OCI-LY7 (cell line): ENCODE data around the gene SRCIN1. TPM values are rescaled to one million over a fixed set of nuclear protein-coding genes. Genes with fewer than 3 reads are reported as not detected.

Source experiments
- BruUV-seq: library from RNA; stranded (reverse); fragments of 400-500 nt; replicated peaks from 2 replicates; lab custom pipeline; 2021; lab: Mats Ljungman, UMichigan
- CTCF ChIA-PET: fragments of 300-600 bp; sonication (Branson Sonifier 250); formaldehyde crosslinking; loops from one replicate; lab custom pipeline; 2022; ENCODE audit warnings: antibody characterized with exemption; ENCODE audit not compliant: unreplicated experiment; lab: Charles Lee
- POLR2A ChIA-PET: fragments of 300-600 bp; sonication (Branson Sonifier 250); formaldehyde crosslinking; loops from one replicate; lab custom pipeline; 2022; ENCODE audit warnings: antibody characterized with exemption; lab: Charles Lee
- DNase-seq: peaks from one replicate; pipeline ENCODE4 v3.0.0-alpha.2; 2015; ENCODE audit warnings: low spot score
- H2AFZ ChIP-seq: fragments of 200-600 bp; sonication (generic), shearing (Covaris generic); 2 replicates; pipeline ENCODE4 v1.6.1; 2014; ENCODE audit warnings: mild to moderate bottlenecking, antibody characterized with exemption, low read length, moderate library complexity
- H3K27ac ChIP-seq: fragments of 200-600 bp; sonication (generic); 2 replicates; pipeline ENCODE4 v1.5.1; 2014; ENCODE audit warnings: mixed run types, low read depth, mild to moderate bottlenecking, moderate library complexity, low read length, inconsistent platforms; ENCODE audit not compliant: poor library complexity, severe bottlenecking
- H3K36me3 ChIP-seq: fragments of 200-600 bp; sonication (generic); 2 replicates; pipeline ENCODE4 v1.6.1; 2014; ENCODE audit warnings: mild to moderate bottlenecking, antibody characterized with exemption, low read length, moderate library complexity, mixed read lengths; ENCODE audit not compliant: insufficient read depth
- H3K4me1 ChIP-seq: fragments of 200-600 bp; sonication (generic); 2 replicates; pipeline ENCODE4 v1.5.1; 2014; ENCODE audit warnings: mild to moderate bottlenecking, low read length; ENCODE audit not compliant: insufficient read depth, poor library complexity, severe bottlenecking
- H3K4me2 ChIP-seq: fragments of 200-600 bp; sonication (generic); 2 replicates; pipeline ENCODE4 v1.6.1; 2014; ENCODE audit warnings: mild to moderate bottlenecking, low read length
- H3K4me3 ChIP-seq: fragments of 200-600 bp; sonication (generic); 2 replicates; pipeline ENCODE4 v1.5.1; 2014; ENCODE audit warnings: mild to moderate bottlenecking, low read depth, low read length; ENCODE audit not compliant: poor library complexity, severe bottlenecking
- H3K79me2 ChIP-seq: fragments of 200-600 bp; sonication (generic); 2 replicates; pipeline ENCODE4 v1.6.1; 2016; ENCODE audit warnings: low read depth, mild to moderate bottlenecking, low read length, moderate library complexity, mixed read lengths; ENCODE audit not compliant: insufficient read depth
- H3K9me2 ChIP-seq: fragments of 200-600 bp; sonication (generic); 2 replicates; pipeline ENCODE4 v1.6.1; 2016; ENCODE audit warnings: mild to moderate bottlenecking, low read length, mixed read lengths; ENCODE audit not compliant: insufficient read depth
- H3K9me3 ChIP-seq: fragments of 200-600 bp; sonication (generic); 2 replicates; pipeline ENCODE4 v1.6.1; 2014; ENCODE audit warnings: mild to moderate bottlenecking, mixed run types, low read length, mixed read lengths
- H4K20me1 ChIP-seq: fragments of 200-600 bp; sonication (generic); 2 replicates; pipeline ENCODE4 v1.6.1; 2014; ENCODE audit warnings: mild to moderate bottlenecking, antibody characterized with exemption, low read length, moderate library complexity, mixed read lengths; ENCODE audit not compliant: insufficient read depth
- CTCF ChIP-seq: fragments of 200-600 bp; sonication (generic); conservative IDR thresholded peaks from 2 replicates; pipeline ENCODE4 v1.5.1; 2014; ENCODE audit warnings: mild to moderate bottlenecking, antibody characterized with exemption, low read length, moderate library complexity, mixed read lengths
- EZH2phosphoT487 ChIP-seq: fragments of 200-600 bp; sonication (generic); IDR thresholded peaks from 2 replicates; pipeline ENCODE4 v1.6.1; 2018; ENCODE audit warnings: low read depth, borderline replicate concordance, mild to moderate bottlenecking, mixed run types, antibody characterized with exemption, low read length, moderate library complexity, mixed read lengths
- intact Hi-C: fragments of 100-400 bp; cut with micrococcal nuclease; formaldehyde crosslinking; loops from one replicate; pipeline ENCODE4 v1.10.0; 2022; ENCODE audit not compliant: unreplicated experiment
- total RNA-seq, 2 experiments: library from RNA; depleted of rRNA in 1 of 2; stranded (reverse); fragments of >200 nt in 1 of 2; shearing (Covaris generic) in 1 of 2; gene quantifications; 2 replicates each; pipeline ENCODE4 v1.2.3, GENCODE V29; 2014 to 2022

Gene SRCIN1
- total RNA-seq, 2 experiments from 2014 or later = 1.5 to 4.6 TPM

- Histone ChIP-seq H3K79me2 (no peaks in the 10 kb centered on the region), H4K20me1 (no peaks in the 10 kb centered on the region), H3K36me3 (no peaks in the 10 kb centered on the region), H3K9me2 (no peaks in the 10 kb centered on the region), H3K27ac (no peak overlapping the region), H3K4me3 (no peak overlapping the region), H3K9me3 (no peaks in the 10 kb centered on the region), H2AFZ (no peak overlapping the region), H3K4me2 (no peak overlapping the region), H3K4me1 (no peaks in the 10 kb centered on the region)
- ChIA-PET CTCF (interaction anchor here (0.6 kb wide), 1 partner anchor 49 kb away, joined by 3 read pairs; no protein-coding TSS in a partner anchor), POLR2A (no interaction called here)
- no peak for DNase-seq
- TF ChIP-seq EZH2phosphoT487 = no peak
- TF ChIP-seq CTCF = no peak
- intact Hi-C loops = no loop called here
- BruUV-seq = no TSS peak
Observed at GRCh38 chr17:38601539-38602351, 4.0 kb downstream of the SRCIN1 start.

GRCh38 chr17:38600906-38601305 is 4.8 kb downstream of the SRCIN1 start:
- H3K9me2 ChIP-seq = no peaks in the 10 kb centered on the region
- ChIA-PET POLR2A (no interaction called here), CTCF (no interaction called here)
- H3K4me1 ChIP-seq = no peaks in the 10 kb centered on the region
- no peak for DNase-seq
- TF ChIP-seq CTCF (no peak), EZH2phosphoT487 (no peak)
- no TSS peak for BruUV-seq
- H3K79me2 ChIP-seq = no peaks in the 10 kb centered on the region
- no peak overlapping the region for H2AFZ ChIP-seq
- H3K27ac ChIP-seq = no peak overlapping the region
- H4K20me1 ChIP-seq = no peaks in the 10 kb centered on the region
- no peaks in the 10 kb centered on the region for H3K9me3 ChIP-seq
- H3K36me3 ChIP-seq = no peaks in the 10 kb centered on the region
- H3K4me3 ChIP-seq = no peak overlapping the region
- H3K4me2 ChIP-seq = no peak overlapping the region
- intact Hi-C loops = no loop called here

GRCh38 chr17:38600416-38600815 is 5.3 kb downstream of the SRCIN1 start:
- ChIA-PET CTCF (no interaction called here), POLR2A (no interaction called here)
- Histone ChIP-seq H3K27ac (no peak overlapping the region), H2AFZ (no peak overlapping the region), H3K79me2 (no peaks in the 10 kb centered on the region), H3K4me2 (no peak overlapping the region), H4K20me1 (no peaks in the 10 kb centered on the region), H3K4me1 (no peaks in the 10 kb centered on the region), H3K9me2 (no peaks in the 10 kb centered on the region), H3K36me3 (no peaks in the 10 kb centered on the region), H3K4me3 (no peak overlapping the region), H3K9me3 (no peaks in the 10 kb centered on the region)
- BruUV-seq = no TSS peak
- intact Hi-C loops = no loop called here
- no peak for DNase-seq
- TF ChIP-seq CTCF = no peak
- TF ChIP-seq EZH2phosphoT487 = no peak
